Activated CD8-positive, alpha-beta T cell treated with anti-CD3 and anti-CD28 coated beads, Interleukin-2, amount 10 ng/mL, durations not matched to agents 7 days and 5 days (primary cell): Measurements from ENCODE around the gene MBD5. TPM values are rescaled to one million over a fixed set of nuclear protein-coding genes. Genes with fewer than 3 reads are reported as not detected.

Source experiments
- ATAC-seq: fragments of 150-1000 bp; cut with Tn5 transposase; one replicate; pipeline ENCODE4 v1.10.0; 2021; ENCODE audit warnings: moderate library complexity
- CTCF ChIA-PET: fragments of 350-600 bp; sonication (Branson Sonifier 250); formaldehyde crosslinking; loops from one replicate; lab custom pipeline; 2021; ENCODE audit warnings: antibody characterized with exemption; lab: Charles Lee
- POLR2A ChIA-PET: fragments of 350-600 bp; sonication (Branson Sonifier 250); formaldehyde crosslinking; loops from one replicate; lab custom pipeline; 2021; ENCODE audit warnings: antibody characterized with exemption; lab: Charles Lee
- DNase-seq: peaks from one replicate; pipeline ENCODE4 v3.0.0-alpha.2; 2020
- H3K27ac Mint-ChIP-seq: one replicate; pipeline ENCODE4 v1.8.0; 2021; ENCODE audit warnings: mild to moderate bottlenecking, mixed read lengths
- H3K27me3 Mint-ChIP-seq: one replicate; pipeline ENCODE4 v1.8.0; 2021; ENCODE audit warnings: low read depth, mixed read lengths
- H3K36me3 Mint-ChIP-seq: one replicate; pipeline ENCODE4 v1.8.0; 2021; ENCODE audit warnings: low read depth, mixed read lengths
- H3K4me1 Mint-ChIP-seq: one replicate; pipeline ENCODE4 v1.8.0; 2021; ENCODE audit warnings: low read depth, mixed read lengths
- H3K4me3 Mint-ChIP-seq: one replicate; pipeline ENCODE4 v1.8.0; 2021; ENCODE audit warnings: mild to moderate bottlenecking, mixed read lengths
- H3K9me3 Mint-ChIP-seq: one replicate; pipeline ENCODE4 v1.8.0; 2022; ENCODE audit warnings: mixed read lengths; ENCODE audit not compliant: insufficient read depth
- total RNA-seq, 2 experiments: library from RNA; stranded (reverse); gene quantifications; one replicate each; pipeline ENCODE4 v1.2.3, GENCODE V29; 2021

MBD5 gene
- total RNA-seq, 2 experiments from 2014 or later = 27.0 to 31.3 TPM

- ATAC-seq = no peak
- CTCF ChIA-PET = no interaction called here
- no peaks in the 10 kb centered on the region for H3K27me3 Mint-ChIP-seq
- H3K9me3 Mint-ChIP-seq = peaks cover 5% of the 10 kb centered on the region
- peaks cover 20% of the 10 kb centered on the region for H3K36me3 Mint-ChIP-seq
- H3K27ac Mint-ChIP-seq = no peak overlapping the region
- no peak for DNase-seq
- H3K4me1 Mint-ChIP-seq = no peaks in the 10 kb centered on the region
- POLR2A ChIA-PET = interaction anchor here (0.7 kb wide), 1 partner anchor 1380 kb away, joined by 3 read pairs; no protein-coding TSS in a partner anchor
- no peak overlapping the region for H3K4me3 Mint-ChIP-seq
Measured at GRCh38 chr2:148234143-148234542, 213.3 kb downstream of the MBD5 start.

- peaks cover 5% of the 10 kb centered on the region for H3K9me3 Mint-ChIP-seq
- H3K4me3 Mint-ChIP-seq = no peak overlapping the region
- H3K27ac Mint-ChIP-seq = no peak overlapping the region
- ATAC-seq (no peak), DNase-seq (no peak)
- H3K4me1 Mint-ChIP-seq = no peaks in the 10 kb centered on the region
- ChIA-PET CTCF (no interaction called here), POLR2A (interaction anchor here (0.6 kb wide), 1 partner anchor 162 kb away, joined by 3 read pairs; no protein-coding TSS in a partner anchor)
- no peaks in the 10 kb centered on the region for H3K27me3 Mint-ChIP-seq
- H3K36me3 Mint-ChIP-seq = peaks cover 30% of the 10 kb centered on the region
Measured at GRCh38 chr2:148237911-148238310, 217.0 kb downstream of the MBD5 start.

- no peak for ATAC-seq
- DNase-seq = no peak
- CTCF ChIA-PET = no interaction called here
Measured at GRCh38 chr2:148238561-148238960, 217.7 kb downstream of the MBD5 start.

GRCh38 chr2:148240838-148241237 lies 219.9 kb downstream of the MBD5 start:
- ATAC-seq (no peak), DNase-seq (no peak)
- no peak overlapping the region for H3K4me3 Mint-ChIP-seq
- ChIA-PET POLR2A (no interaction called here), CTCF (interaction anchor here (1.2 kb wide), 1 partner anchor 268 kb away, joined by 3 read pairs; no protein-coding TSS in a partner anchor)
- no peak overlapping the region for H3K27ac Mint-ChIP-seq
- no peaks in the 10 kb centered on the region for H3K27me3 Mint-ChIP-seq
- H3K36me3 Mint-ChIP-seq = peaks cover 30% of the 10 kb centered on the region
- H3K9me3 Mint-ChIP-seq = peaks cover 5% of the 10 kb centered on the region
- no peaks in the 10 kb centered on the region for H3K4me1 Mint-ChIP-seq

More at GRCh38 chr2:148238561-148238960, 217.7 kb downstream of the MBD5 start:
- H3K27ac Mint-ChIP-seq = no peak overlapping the region
- POLR2A ChIA-PET = no interaction called here
- no peaks in the 10 kb centered on the region for H3K4me1 Mint-ChIP-seq
- H3K36me3 Mint-ChIP-seq = peaks cover 30% of the 10 kb centered on the region
- H3K4me3 Mint-ChIP-seq = no peak overlapping the region
- H3K27me3 Mint-ChIP-seq = no peaks in the 10 kb centered on the region
- H3K9me3 Mint-ChIP-seq = peaks cover 5% of the 10 kb centered on the region

GRCh38 chr2:148244593-148245292 lies 223.9 kb downstream of the MBD5 start:
- DNase-seq (no peak), ATAC-seq (no peak)
- Mint-ChIP-seq H3K4me1 (no peaks in the 10 kb centered on the region), H3K9me3 (no peaks in the 10 kb centered on the region), H3K27me3 (no peaks in the 10 kb centered on the region), H3K36me3 (peaks cover 11% of the 10 kb centered on the region), H3K4me3 (no peak overlapping the region), H3K27ac (no peak overlapping the region)
- ChIA-PET POLR2A (no interaction called here), CTCF (no interaction called here)

- POLR2A ChIA-PET = no interaction called here
- Mint-ChIP-seq H3K4me3 (no peak overlapping the region), H3K4me1 (no peaks in the 10 kb centered on the region), H3K9me3 (peaks cover 16% of the 10 kb centered on the region), H3K27ac (no peak overlapping the region), H3K36me3 (peaks cover 22% of the 10 kb centered on the region), H3K27me3 (no peaks in the 10 kb centered on the region)
- ATAC-seq = no peak
- CTCF ChIA-PET = no interaction called here
- no peak for DNase-seq
Measured at GRCh38 chr2:148251993-148252392, 231.1 kb downstream of the MBD5 start.

- POLR2A ChIA-PET = no interaction called here
- no peaks in the 10 kb centered on the region for H3K27me3 Mint-ChIP-seq
Measured at GRCh38 chr2:148252646-148253045, 231.8 kb downstream of the MBD5 start.

GRCh38 chr2:148253685-148254084 lies 232.8 kb downstream of the MBD5 start:
- ATAC-seq = no peak
- H3K27ac Mint-ChIP-seq = no peak overlapping the region
- no peaks in the 10 kb centered on the region for H3K27me3 Mint-ChIP-seq
- H3K4me1 Mint-ChIP-seq = no peaks in the 10 kb centered on the region
- H3K4me3 Mint-ChIP-seq = no peak overlapping the region
- CTCF ChIA-PET = no interaction called here
- peaks cover 23% of the 10 kb centered on the region for H3K9me3 Mint-ChIP-seq
- no peak for DNase-seq
- POLR2A ChIA-PET = no interaction called here
- H3K36me3 Mint-ChIP-seq = peaks cover 24% of the 10 kb centered on the region

More at GRCh38 chr2:148252646-148253045, 231.8 kb downstream of the MBD5 start:
- Mint-ChIP-seq H3K36me3 (peaks cover 24% of the 10 kb centered on the region), H3K4me3 (no peak overlapping the region), H3K4me1 (no peaks in the 10 kb centered on the region), H3K9me3 (peaks cover 16% of the 10 kb centered on the region), H3K27ac (no peak overlapping the region)
- ATAC-seq (no peak), DNase-seq (no peak)
- CTCF ChIA-PET = no interaction called here

- no peak for ATAC-seq
- H3K9me3 Mint-ChIP-seq = peaks cover 31% of the 10 kb centered on the region
- no peak for DNase-seq
- no peaks in the 10 kb centered on the region for H3K4me1 Mint-ChIP-seq
- no peak overlapping the region for H3K4me3 Mint-ChIP-seq
- no peaks in the 10 kb centered on the region for H3K27me3 Mint-ChIP-seq
- H3K36me3 Mint-ChIP-seq = peaks cover 34% of the 10 kb centered on the region
- POLR2A ChIA-PET = no interaction called here
- no peak overlapping the region for H3K27ac Mint-ChIP-seq
- CTCF ChIA-PET = no interaction called here
Measured at GRCh38 chr2:148255929-148256328, 235.0 kb downstream of the MBD5 start.

- DNase-seq = no peak
- no peak for ATAC-seq
- Mint-ChIP-seq H3K4me3 (no peak overlapping the region), H3K27ac (no peak overlapping the region), H3K36me3 (peaks cover 28% of the 10 kb centered on the region), H3K4me1 (no peaks in the 10 kb centered on the region), H3K9me3 (peaks cover 31% of the 10 kb centered on the region), H3K27me3 (no peaks in the 10 kb centered on the region)
- POLR2A ChIA-PET = no interaction called here
- CTCF ChIA-PET = interaction anchor here (0.9 kb wide), 1 partner anchor 252 kb away, joined by 3 read pairs; no protein-coding TSS in a partner anchor
Measured at GRCh38 chr2:148257276-148257675, 236.4 kb downstream of the MBD5 start.

- no peaks in the 10 kb centered on the region for H3K4me1 Mint-ChIP-seq
- H3K27ac Mint-ChIP-seq = no peak overlapping the region
- ChIA-PET CTCF (no interaction called here), POLR2A (no interaction called here)
- DNase-seq = no peak
- peaks cover 26% of the 10 kb centered on the region for H3K36me3 Mint-ChIP-seq
- H3K27me3 Mint-ChIP-seq = no peaks in the 10 kb centered on the region
- no peak overlapping the region for H3K4me3 Mint-ChIP-seq
- no peak for ATAC-seq
- peaks cover 27% of the 10 kb centered on the region for H3K9me3 Mint-ChIP-seq
Measured at GRCh38 chr2:148258124-148258523, 237.2 kb downstream of the MBD5 start.

GRCh38 chr2:148259674-148260073 lies 238.8 kb downstream of the MBD5 start:
- ATAC-seq (no peak), DNase-seq (no peak)
- no peaks in the 10 kb centered on the region for H3K27me3 Mint-ChIP-seq
- H3K9me3 Mint-ChIP-seq = peaks cover 20% of the 10 kb centered on the region
- no peak overlapping the region for H3K4me3 Mint-ChIP-seq
- CTCF ChIA-PET = no interaction called here
- POLR2A ChIA-PET = no interaction called here
- peaks cover 17% of the 10 kb centered on the region for H3K36me3 Mint-ChIP-seq
- no peak overlapping the region for H3K27ac Mint-ChIP-seq
- H3K4me1 Mint-ChIP-seq = no peaks in the 10 kb centered on the region
